ENCODE results near the gene LRSAM1.

GRCh38 chr9:127488946-127489345 is 37.6 kb downstream of the LRSAM1 start:
- TF ChIP-seq ZNF274 (IDR thresholded peaks at IDR 0.05; ENCODE audit: borderline replicate concordance, extremely low read depth, low read length) (no peak), TAF1 (IDR thresholded peaks at IDR 0.05; ENCODE audit: low read depth, low read length) (no peak), EP300 (IDR thresholded peaks at IDR 0.05; ENCODE audit: borderline replicate concordance in 1 of 2, low read depth in 2 of 2, low read length in 2 of 2) (no peak), CEBPB (IDR thresholded peaks at IDR 0.05; ENCODE audit: low read depth, low read length) (no peak), SIN3A (conservative IDR thresholded peaks at IDR 0.05 in 1 of 2, IDR thresholded peaks at IDR 0.05 in 1 of 2; ENCODE audit: low read depth in 1 of 2, low read length in 2 of 2) (no peak)
- TF ChIP-seq, protein P1, sequence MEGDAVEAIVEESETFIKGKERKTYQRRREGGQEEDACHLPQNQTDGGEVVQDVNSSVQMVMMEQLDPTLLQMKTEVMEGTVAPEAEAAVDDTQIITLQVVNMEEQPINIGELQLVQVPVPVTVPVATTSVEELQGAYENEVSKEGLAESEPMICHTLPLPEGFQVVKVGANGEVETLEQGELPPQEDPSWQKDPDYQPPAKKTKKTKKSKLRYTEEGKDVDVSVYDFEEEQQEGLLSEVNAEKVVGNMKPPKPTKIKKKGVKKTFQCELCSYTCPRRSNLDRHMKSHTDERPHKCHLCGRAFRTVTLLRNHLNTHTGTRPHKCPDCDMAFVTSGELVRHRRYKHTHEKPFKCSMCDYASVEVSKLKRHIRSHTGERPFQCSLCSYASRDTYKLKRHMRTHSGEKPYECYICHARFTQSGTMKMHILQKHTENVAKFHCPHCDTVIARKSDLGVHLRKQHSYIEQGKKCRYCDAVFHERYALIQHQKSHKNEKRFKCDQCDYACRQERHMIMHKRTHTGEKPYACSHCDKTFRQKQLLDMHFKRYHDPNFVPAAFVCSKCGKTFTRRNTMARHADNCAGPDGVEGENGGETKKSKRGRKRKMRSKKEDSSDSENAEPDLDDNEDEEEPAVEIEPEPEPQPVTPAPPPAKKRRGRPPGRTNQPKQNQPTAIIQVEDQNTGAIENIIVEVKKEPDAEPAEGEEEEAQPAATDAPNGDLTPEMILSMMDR (IDR thresholded peaks at IDR 0.05; ENCODE audit: control extremely low read depth in 1 of 3, insufficient read depth in 1 of 3, low read depth in 1 of 3, low read length in 3 of 3): no peak

All from H1 (cell line).